H9 (cell line): ENCODE results near the gene SETD1A. TPM values are rescaled to one million over a fixed set of nuclear protein-coding genes. Genes with fewer than 3 reads are reported as not detected.

Experiments
- DNase-seq: peaks from one replicate; pipeline ENCODE4 v3.0.0-alpha.2; 2017
- H2AFZ ChIP-seq: one replicate; pipeline ENCODE4 v1.6.1; 2013; ENCODE audit warnings: mild to moderate bottlenecking, low read length, control low read depth, moderate library complexity
- H2AK5ac ChIP-seq: 2 replicates; pipeline ENCODE4 v1.6.1; 2013; ENCODE audit warnings: low read length, control low read depth, mixed read lengths; ENCODE audit not compliant: insufficient read length
- H2BK120ac ChIP-seq: one replicate; pipeline ENCODE4 v1.6.1; 2013; ENCODE audit warnings: low read depth, mild to moderate bottlenecking, low read length, control low read depth, inconsistent platforms; ENCODE audit not compliant: poor library complexity, severe bottlenecking
- H2BK12ac ChIP-seq: 2 replicates; pipeline ENCODE4 v1.6.1; 2013; ENCODE audit warnings: low read length, control low read depth, mixed read lengths, low read depth; ENCODE audit not compliant: insufficient read length
- H2BK15ac ChIP-seq: 2 replicates; pipeline ENCODE4 v1.6.1; 2013; ENCODE audit warnings: low read depth, low read length, control low read depth
- H2BK20ac ChIP-seq: one replicate; pipeline ENCODE4 v1.6.1; 2013; ENCODE audit warnings: low read depth, mild to moderate bottlenecking, low read length, control low read depth, inconsistent platforms; ENCODE audit not compliant: poor library complexity, severe bottlenecking
- H2BK5ac ChIP-seq: 2 replicates; pipeline ENCODE4 v1.6.1; 2013; ENCODE audit warnings: low read length, control low read depth, mixed read lengths; ENCODE audit not compliant: insufficient read length
- H3K14ac ChIP-seq: 2 replicates; pipeline ENCODE4 v1.6.1; 2013; ENCODE audit warnings: low read length, control low read depth; ENCODE audit not compliant: insufficient read depth
- H3K18ac ChIP-seq: 2 replicates; pipeline ENCODE4 v1.6.1; 2013; ENCODE audit warnings: low read depth, mild to moderate bottlenecking, mixed read lengths, low read length, control low read depth; ENCODE audit not compliant: insufficient read length
- H3K23ac ChIP-seq: 2 replicates; pipeline ENCODE4 v1.6.1; 2013; ENCODE audit warnings: low read length, control low read depth, mixed read lengths, low read depth; ENCODE audit not compliant: insufficient read length
- H3K23me2 ChIP-seq: 2 replicates; pipeline ENCODE4 v1.6.1; 2013; ENCODE audit warnings: low read depth, mild to moderate bottlenecking, mixed read lengths, low read length, control low read depth; ENCODE audit not compliant: insufficient read length, poor library complexity, severe bottlenecking
- H3K27ac ChIP-seq: 2 replicates; pipeline ENCODE4 v1.5.1; 2013; ENCODE audit warnings: low read length, control low read depth, mixed read lengths, low read depth; ENCODE audit not compliant: insufficient read length
- H3K27me3 ChIP-seq: 2 replicates; pipeline ENCODE4 v1.6.1; 2013; ENCODE audit warnings: low read length, control low read depth, inconsistent platforms; ENCODE audit not compliant: insufficient read depth
- H3K4ac ChIP-seq: 2 replicates; pipeline ENCODE4 v1.6.1; 2013; ENCODE audit warnings: low read depth, mild to moderate bottlenecking, control low read depth, inconsistent platforms, low read length, moderate library complexity
- H3K4me1 ChIP-seq: 2 replicates; pipeline ENCODE4 v1.6.1; 2013; ENCODE audit warnings: low read length, control low read depth, inconsistent platforms; ENCODE audit not compliant: insufficient read depth
- H3K4me2 ChIP-seq: 2 replicates; pipeline ENCODE4 v1.6.1; 2013; ENCODE audit warnings: low read length, control low read depth, mixed read lengths; ENCODE audit not compliant: insufficient read length, insufficient read depth
- H3K56ac ChIP-seq: 2 replicates; pipeline ENCODE4 v1.6.1; 2013; ENCODE audit warnings: low read depth, mild to moderate bottlenecking, mixed read lengths, low read length, control low read depth; ENCODE audit not compliant: insufficient read length
- H3K79me1 ChIP-seq: 2 replicates; pipeline ENCODE4 v1.6.1; 2013; ENCODE audit warnings: low read depth, mild to moderate bottlenecking, moderate library complexity, low read length, control low read depth, inconsistent platforms; ENCODE audit not compliant: insufficient read depth, poor library complexity, severe bottlenecking
- H3K79me2 ChIP-seq: 2 replicates; pipeline ENCODE4 v1.6.1; 2013; ENCODE audit warnings: low read length, control low read depth, inconsistent platforms; ENCODE audit not compliant: insufficient read depth
- H3K9ac ChIP-seq: 2 replicates; pipeline ENCODE4 v1.6.1; 2013; ENCODE audit warnings: low read length, control low read depth, mixed read lengths; ENCODE audit not compliant: insufficient read length; ENCODE audit errors: extremely low read depth
- H3K9me3 ChIP-seq: one replicate; pipeline ENCODE4 v1.6.1; 2013; ENCODE audit warnings: low read depth, low read length, inconsistent platforms; ENCODE audit not compliant: control insufficient read depth
- H3T11ph ChIP-seq: one replicate; pipeline ENCODE4 v1.6.1; 2013; ENCODE audit warnings: mild to moderate bottlenecking, low read length, control low read depth, inconsistent platforms
- H4K20me1 ChIP-seq: one replicate; pipeline ENCODE4 v1.6.1; 2013; ENCODE audit not compliant: control insufficient read depth, insufficient read length, insufficient read depth
- H4K5ac ChIP-seq: 2 replicates; pipeline ENCODE4 v1.6.1; 2013; ENCODE audit warnings: low read depth, mild to moderate bottlenecking, mixed read lengths, low read length, control low read depth; ENCODE audit not compliant: insufficient read length
- H4K8ac ChIP-seq: replicated peaks from 2 replicates; pipeline ENCODE4 v1.6.1; 2013; ENCODE audit warnings: low read length, control low read depth, mixed read lengths, low read depth; ENCODE audit not compliant: insufficient read length
- H4K91ac ChIP-seq: 2 replicates; pipeline ENCODE4 v1.6.1; 2013; ENCODE audit warnings: low read depth, mild to moderate bottlenecking, moderate library complexity, mixed read lengths, low read length, control low read depth; ENCODE audit not compliant: insufficient read length
- H3K27ac Mint-ChIP-seq, 3 experiments: 2 replicates in 2 of 3; 3 replicates in 1 of 3; pipeline ENCODE4 v1.8.0; 2020 to 2021; ENCODE audit warnings: mixed read lengths in 3 of 3, mild to moderate bottlenecking in 1 of 3, moderate library complexity in 1 of 3
- H3K27me3 Mint-ChIP-seq: 2 replicates; pipeline ENCODE4 v1.8.0; 2021; ENCODE audit warnings: low read depth, mild to moderate bottlenecking, moderate library complexity, mixed read lengths
- H3K36me3 Mint-ChIP-seq, 3 experiments: 2 replicates in 2 of 3; 3 replicates in 1 of 3; pipeline ENCODE4 v1.8.0; 2020 to 2021; ENCODE audit warnings: low read depth in 3 of 3, mixed read lengths in 3 of 3; ENCODE audit not compliant: insufficient read depth in 1 of 3
- H3K4me1 Mint-ChIP-seq, 2 experiments: 2 replicates each; pipeline ENCODE4 v1.8.0; 2020; ENCODE audit warnings: mixed read lengths in 2 of 2
- H3K4me3 Mint-ChIP-seq, 2 experiments: 2 replicates in 1 of 2; 3 replicates in 1 of 2; pipeline ENCODE4 v1.8.0; 2020 to 2021; ENCODE audit warnings: mild to moderate bottlenecking in 2 of 2, mixed read lengths in 2 of 2, moderate library complexity in 1 of 2
- H3K9me3 Mint-ChIP-seq, 2 experiments: 2 replicates in 1 of 2; 3 replicates in 1 of 2; pipeline ENCODE4 v1.8.0; 2020; ENCODE audit warnings: mild to moderate bottlenecking in 2 of 2, mixed read lengths in 2 of 2, moderate library complexity in 1 of 2
- CTCF ChIP-seq: fragments of 200-600 bp; sonication (generic); conservative IDR thresholded peaks from 3 replicates; pipeline ENCODE4 v1.8.0; 2021; ENCODE audit warnings: antibody characterized with exemption, mild to moderate bottlenecking
- WGBS: extraction: QIAGEN DNeasy Blood & Tissue Kit; methylation state at CpG from one replicate; pipeline ENCODE4 v1.1.7; 2013; ENCODE audit warnings: missing lambda C conversion rate, low lambda C conversion rate, mixed read lengths; ENCODE audit not compliant: insufficient read length; ENCODE audit errors: extremely low coverage; 5-methylcytosine and 5-hydroxymethylcytosine counted together
- total RNA-seq: library from RNA; stranded (reverse); gene quantifications from 2 replicates; pipeline ENCODE4 v1.2.1, GENCODE V29; 2021

Gene SETD1A
- total RNA-seq, 1 experiment from 2014 or later = 36.9 TPM

DNA sequence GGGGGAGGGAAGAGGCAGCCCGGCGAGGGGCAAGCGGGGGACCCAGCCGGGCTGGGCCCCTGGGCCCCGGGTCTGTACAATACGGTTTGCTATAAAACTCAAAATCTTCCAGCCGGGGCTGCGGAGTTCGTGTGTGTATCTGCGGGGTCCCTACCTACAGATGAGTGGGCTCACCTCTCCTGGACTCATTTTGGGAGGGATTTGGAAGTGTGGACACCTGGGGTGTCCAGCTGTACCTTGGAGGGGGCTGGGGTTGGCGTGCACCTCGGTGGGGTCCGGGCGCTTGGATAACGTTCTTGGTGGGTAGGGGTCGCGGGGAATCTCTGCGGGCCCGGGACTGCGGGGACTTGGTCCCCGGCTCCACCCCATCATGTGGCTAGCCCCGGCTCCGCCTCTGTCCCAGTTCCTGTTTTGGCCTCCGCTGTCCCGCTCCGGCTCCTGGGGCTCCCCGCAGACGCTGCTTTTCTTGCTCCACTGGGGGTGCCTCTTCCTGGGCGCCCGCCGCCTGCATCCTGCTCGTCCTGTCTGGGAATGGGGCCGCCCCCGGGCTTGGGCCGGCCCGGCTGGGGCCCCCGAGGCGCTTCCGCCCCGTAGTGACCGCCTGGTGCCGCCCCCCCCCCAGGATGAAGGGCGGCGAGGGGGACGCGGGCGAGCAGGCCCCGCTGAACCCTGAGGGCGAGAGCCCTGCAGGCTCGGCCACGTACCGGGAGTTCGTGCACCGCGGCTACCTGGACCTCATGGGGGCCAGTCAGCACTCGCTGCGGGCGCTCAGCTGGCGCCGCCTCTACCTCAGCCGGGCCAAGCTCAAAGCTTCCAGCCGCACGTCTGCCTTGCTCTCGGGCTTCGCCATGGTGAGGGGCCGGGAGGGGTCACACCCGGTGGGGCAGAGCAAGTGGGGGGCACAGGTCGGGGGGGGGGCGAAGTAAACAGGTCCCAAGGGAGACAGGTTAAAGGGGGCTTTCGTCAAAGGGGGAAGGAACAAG lies 8.6 kb upstream of the SETD1A start, which contains the start of gene ORAI3:
Gene ORAI3 (plus strand): TSS at position 402 of the 983 bp plus-strand sequence. CDS start 222 bp downstream, at position 624.
- Histone ChIP-seq H4K5ac (no peak within 1 kb of the TSS), H2AFZ (no peak within 1 kb of the TSS), H3K27ac (no peak within 1 kb of the TSS), H3K56ac (no peak within 1 kb of the TSS), H3K9ac (peak within 1 kb of the TSS; percentile 11), H3K27me3 (no peaks in the 10 kb centered on the region), H3K18ac (peak within 1 kb of the TSS; percentile 36), H3K4me1 (no peaks in the 10 kb centered on the region), H4K8ac (no peak within 1 kb of the TSS), H4K20me1 (no peaks in the 10 kb centered on the region), H2BK12ac (no peak within 1 kb of the TSS), H3K4me2 (peak within 1 kb of the TSS; percentile 71), H4K91ac (no peak within 1 kb of the TSS), H2AK5ac (no peak within 1 kb of the TSS), H3K79me2 (no peaks in the 10 kb centered on the region), H2BK15ac (no peak within 1 kb of the TSS), H3K79me1 (no peaks in the 10 kb centered on the region), H2BK20ac (no peak within 1 kb of the TSS), H2BK5ac (no peak within 1 kb of the TSS), H3K14ac (peak within 1 kb of the TSS; percentile 33; the same call in 1 of the 2 replicates), H3K4ac (no peak within 1 kb of the TSS), H2BK120ac (no peak within 1 kb of the TSS), H3K23me2 (peaks cover 11% of the 10 kb centered on the region), H3K23ac (no peak within 1 kb of the TSS), H3T11ph (no peak within 1 kb of the TSS), H3K9me3 (no peaks in the 10 kb centered on the region)
- no peak for TF ChIP-seq CTCF
- Mint-ChIP-seq H3K27ac (peak within 1 kb of the TSS; percentile 94 to 98 (median 97); a peak in 6 of 7 replicates), H3K9me3 (no peaks in the 10 kb centered on the region), H3K36me3 (peaks cover 10 to 27% (median 18%) of the 10 kb centered on the region in 3 experiments; a peak in 6 of 7 replicates), H3K4me3 (peak within 1 kb of the TSS; percentile 79 to 91), H3K4me1 (peaks cover 26 to 28% of the 10 kb centered on the region in 2 experiments), H3K27me3 (no peaks in the 10 kb centered on the region)
- WGBS = no CpG with 5 or more reads among the region's 70 CpGs
- DNase-seq = peak; percentile 77
